Activated naive CD4-positive, alpha-beta T cell treated with anti-CD3 and anti-CD28 coated beads, Interleukin-2, amount 50 U/mL, for 16 hours (primary cell): ENCODE measurements around the gene DUS3L.

ENCODE experiments used
- DNase-seq: peaks from one replicate; pipeline ENCODE4 v3.0.0-alpha.2; 2020

DUS3L gene

DNA sequence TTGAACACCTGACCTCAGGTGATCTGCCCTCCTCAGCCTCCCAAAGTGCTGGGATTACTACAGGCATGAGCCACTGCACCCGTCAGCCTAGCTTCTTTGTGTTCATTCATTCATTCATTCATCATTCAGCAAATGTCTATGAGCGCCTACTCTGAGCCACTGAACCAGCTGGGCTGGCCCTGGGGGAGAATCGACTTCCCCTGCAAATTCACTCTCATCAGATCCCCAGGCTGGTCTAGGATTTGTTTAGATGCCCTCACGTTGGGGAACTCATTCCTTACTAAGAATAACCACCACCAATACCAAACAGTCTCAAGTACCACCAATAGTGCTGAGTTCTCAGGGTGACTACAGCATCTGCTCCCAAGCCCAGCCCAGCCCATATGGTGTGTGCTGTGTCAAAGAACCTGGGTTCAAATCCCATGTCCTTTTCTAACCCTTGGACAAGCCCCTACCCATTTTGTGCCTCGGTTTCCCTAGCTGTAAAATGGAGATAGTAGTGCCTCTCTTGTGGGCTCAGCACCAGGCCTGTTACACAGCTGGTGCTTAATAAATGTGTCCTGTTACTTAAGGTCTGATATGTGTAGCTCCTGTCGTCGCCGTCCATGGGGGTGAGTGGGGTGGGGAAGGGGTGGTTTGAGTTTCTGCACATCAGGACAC lies 30.7 kb upstream of the DUS3L start:
- DNase-seq = no peak

DNA sequence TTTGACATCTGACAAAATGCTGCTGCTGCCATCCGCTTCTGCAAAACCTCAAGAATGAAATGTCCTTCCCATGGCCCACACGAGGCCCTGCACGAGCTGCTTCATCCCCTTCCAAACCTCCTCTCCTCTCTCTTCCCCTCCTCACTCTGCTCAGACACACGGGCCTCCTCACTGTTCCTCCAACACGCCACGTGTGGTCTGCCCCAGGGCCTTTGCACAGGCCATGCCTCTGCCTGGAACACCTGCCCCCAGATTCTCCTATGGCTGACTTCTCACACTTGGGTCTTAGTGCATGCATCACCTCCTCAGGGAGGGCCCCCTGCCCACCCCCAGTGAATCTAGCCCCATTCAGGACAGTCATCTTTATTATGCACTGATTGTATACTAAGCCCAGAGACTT lies 29.8 kb upstream of the DUS3L start:
- DNase-seq = no peak

DNA sequence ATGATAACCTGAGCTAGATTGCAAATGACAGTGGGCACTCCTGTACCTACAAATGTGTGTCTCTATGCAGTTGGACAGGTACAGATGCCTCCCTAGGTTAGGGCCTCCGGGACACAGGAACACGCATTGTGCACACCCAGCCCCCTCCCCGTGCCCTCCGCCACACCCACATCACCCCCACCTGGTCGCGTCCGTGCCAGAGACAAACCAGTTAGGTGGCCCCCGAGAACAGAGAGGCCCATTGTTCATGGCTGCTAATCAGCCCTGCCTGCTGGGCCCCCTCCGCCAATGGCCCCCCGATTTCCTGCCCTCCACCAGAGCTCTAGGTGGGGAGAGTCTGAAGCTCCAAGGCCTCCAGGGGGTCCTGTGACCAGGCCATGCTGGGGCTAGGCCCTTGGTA lies 27.6 kb upstream of the DUS3L start:
- no peak for DNase-seq

DNA sequence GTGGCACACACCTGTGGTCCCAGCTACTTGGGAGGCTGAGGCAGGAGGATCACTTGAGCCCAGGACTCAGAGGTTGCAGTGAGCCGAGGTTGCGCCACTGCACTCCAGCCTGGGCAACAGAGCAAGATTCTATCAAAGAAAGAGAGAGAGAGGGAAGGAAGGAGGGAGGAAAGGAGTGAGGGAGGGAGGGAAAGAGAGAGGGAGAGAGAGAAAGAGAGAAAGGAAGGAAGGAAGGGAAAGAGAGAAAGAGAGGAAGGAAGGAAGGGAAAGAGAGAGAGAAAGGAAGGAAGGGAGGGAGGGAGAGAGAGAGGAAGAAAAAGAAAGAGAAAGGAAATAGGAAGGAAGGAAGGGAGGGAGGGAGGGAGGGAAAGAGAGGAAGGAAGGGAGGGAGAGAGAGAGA lies 26.3 kb upstream of the DUS3L start:
- no peak for DNase-seq

DNA sequence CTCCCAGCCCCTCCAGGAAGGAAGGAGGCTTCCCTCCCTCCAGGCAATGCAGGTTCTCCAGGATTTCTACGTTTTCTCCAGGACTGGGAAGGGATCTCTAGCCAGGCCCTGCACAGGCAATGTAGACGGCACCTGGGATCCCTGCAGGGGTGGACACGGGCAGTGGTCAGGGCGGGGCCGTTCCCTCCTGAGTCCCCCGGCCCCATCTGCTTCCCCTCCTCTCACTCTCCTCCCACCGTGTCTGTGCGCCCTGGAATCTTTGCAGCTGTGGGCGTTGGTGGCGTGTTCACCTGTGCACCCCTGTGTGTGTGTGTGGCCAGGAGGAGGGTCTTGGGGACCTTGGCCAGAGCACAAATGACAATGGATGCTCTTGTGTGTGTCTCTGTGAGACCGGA lies 23.9 kb upstream of the DUS3L start:
- no peak for DNase-seq

DNA sequence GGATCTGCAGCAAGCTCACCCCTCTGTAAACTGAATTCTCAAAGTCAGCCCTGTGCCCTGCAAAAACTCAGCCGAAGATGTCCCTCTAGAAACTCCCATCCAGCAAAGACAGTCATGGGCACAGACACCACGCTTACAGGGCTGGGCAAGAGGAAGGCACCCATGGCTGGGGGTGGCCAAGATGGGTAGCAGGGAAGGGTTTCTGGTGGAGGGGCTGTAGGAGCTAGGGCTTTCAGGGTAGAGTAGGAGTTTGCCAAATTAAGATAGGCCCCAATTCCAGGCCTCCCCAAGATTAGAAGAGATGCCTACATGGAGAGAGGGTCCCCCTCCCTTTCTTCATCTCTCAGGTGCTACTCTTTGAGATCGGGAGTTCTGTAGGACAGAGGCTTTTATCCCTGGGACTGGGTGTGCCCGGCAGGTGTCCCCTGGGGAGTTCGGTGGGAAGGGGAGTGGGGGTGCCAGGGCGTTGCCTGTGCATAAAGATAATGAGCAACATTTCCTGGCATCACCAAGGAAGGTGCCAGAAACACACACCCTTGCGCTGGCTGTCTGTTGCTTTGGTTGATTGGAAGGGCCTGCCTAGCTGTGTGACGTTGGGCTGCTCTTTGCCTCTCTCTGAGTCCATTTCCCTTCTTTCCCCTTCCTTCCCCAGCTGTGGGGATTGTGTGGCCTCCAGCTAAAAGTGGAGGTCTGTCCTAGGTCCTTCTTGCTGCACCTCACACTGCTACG lies 23.3 kb upstream of the DUS3L start:
- DNase-seq = no peak

DNA sequence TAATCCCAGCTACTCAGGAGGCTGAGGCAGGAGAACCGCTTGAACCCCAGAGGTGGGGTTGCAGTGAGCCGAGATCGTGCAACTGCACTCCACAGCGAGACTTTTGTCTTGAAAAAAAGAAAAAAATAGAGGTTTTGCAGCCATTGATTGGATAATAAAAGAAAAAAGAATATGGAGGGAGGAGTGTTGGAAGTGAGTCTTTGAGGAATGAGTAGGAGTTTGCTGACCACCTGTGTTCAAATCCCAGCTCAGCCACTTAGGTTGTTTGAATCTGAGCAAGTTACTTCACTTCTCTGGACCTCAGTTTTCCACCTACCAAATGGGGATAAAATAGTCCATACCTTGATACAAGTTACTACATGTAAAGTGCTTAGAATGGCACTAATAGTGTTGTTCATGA lies 20.2 kb upstream of the DUS3L start:
- DNase-seq = no peak

DNA sequence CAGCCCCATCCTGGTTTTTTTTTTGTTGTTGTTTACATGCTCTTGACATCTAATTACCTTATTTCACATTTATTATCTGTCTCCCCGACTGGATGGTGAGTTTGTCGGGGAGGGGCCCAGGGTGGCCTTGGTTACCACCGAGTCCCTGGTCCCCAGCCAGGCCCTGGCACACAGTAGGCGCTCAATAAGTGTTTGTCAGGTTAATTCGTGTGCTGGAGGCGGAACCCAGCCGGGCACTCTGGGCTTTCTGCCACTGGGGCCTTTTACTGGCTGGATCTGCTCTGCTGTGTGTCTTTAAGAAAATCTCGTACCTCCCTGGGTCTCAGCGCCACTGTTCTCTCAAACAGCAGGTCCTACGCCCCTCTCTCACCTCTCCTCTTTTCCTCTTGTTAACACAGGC lies 18.5 kb upstream of the DUS3L start:
- DNase-seq = no peak

DNA sequence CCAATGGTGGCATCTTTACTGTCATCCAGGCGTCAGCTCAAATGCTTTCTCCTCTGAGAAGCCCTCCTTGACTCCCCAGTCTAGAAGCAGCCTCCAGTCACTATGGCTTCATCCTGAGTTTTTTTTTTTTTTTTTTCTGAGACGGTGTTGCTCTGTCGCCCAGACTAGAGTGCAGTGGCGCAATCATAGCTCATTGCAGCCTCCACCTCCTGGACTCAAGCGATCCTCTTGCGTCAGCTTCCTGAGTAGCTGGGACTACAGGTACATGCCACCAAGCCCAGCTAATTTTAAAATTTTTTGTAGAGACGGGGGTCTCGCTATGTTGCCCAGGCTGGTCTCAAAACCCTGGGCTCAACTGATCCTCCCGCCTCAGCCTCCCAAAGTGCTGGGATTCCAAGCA lies 18.1 kb upstream of the DUS3L start:
- DNase-seq = no peak

DNA sequence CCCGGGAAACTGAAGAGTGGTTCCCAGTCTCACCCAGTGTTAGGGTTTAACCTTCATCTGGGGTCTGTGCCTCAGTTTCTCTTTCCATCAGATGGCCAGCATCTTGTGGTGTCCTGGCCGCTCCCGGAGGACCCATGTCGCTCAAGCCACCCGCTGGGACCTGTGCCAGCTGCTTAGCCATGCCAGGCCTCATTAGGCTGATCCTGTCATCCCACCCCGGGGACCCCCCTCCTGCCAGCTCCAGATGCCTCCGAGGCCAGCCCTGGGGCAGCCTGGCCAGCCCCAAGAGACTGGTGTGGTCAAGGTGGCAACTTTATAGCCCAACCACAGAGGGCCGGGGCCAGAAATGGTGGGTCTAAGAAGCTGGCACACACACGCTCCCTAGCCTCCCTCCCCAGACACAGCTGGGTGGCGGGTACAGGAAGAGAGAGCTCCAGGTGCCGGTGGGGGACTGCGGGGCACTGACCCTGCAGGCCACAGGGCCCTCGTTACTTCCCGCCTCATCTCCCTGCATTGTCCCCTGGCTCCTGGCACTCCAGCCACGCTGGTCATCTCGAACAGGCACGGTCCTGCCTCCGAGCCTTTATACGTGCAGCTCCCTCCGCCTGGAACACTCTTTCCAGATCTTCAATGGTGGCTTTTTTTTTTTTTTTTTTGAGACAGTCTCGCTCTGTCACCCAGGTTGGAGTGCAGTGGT lies 17.3 kb upstream of the DUS3L start:
- no peak for DNase-seq

DNA sequence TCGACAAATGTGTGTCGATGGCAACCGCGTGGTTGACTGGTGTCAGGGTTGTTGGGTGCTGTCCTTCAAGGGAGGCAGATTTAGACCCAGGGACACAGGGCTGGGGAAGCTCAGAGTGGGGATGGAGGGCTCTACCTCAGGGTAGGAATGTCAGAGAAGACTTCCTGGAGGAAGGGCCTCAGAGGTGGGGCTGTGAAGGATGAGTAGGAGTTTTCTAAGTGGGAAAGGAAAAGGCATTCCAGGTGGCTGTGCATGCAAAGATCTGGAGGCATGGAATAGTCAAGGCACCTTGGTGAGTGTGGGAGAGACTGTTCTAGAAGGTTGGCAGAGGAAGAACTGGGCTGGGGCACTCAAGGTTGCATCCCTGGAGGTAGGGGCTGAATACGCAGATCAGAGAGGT lies 15.9 kb upstream of the DUS3L start:
- no peak for DNase-seq

DNA sequence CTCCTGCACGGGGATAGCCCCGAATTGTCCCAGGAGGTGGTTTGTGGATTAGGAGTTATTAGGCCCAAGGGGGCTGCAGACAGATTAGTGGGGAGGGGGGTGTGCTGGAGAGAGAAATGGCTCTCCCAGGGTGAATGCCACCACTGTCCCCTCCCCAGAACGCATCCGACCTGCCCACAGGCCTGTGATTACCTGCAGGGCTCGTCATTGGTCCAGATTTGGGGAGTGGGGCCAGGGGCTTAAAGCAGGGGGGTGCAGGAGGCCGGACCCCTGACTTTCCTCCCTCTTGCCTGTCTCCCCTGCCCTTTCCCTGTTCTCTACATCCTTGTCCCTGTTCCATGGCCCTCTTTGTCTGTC lies 15.1 kb upstream of the DUS3L start:
- no peak for DNase-seq

DNA sequence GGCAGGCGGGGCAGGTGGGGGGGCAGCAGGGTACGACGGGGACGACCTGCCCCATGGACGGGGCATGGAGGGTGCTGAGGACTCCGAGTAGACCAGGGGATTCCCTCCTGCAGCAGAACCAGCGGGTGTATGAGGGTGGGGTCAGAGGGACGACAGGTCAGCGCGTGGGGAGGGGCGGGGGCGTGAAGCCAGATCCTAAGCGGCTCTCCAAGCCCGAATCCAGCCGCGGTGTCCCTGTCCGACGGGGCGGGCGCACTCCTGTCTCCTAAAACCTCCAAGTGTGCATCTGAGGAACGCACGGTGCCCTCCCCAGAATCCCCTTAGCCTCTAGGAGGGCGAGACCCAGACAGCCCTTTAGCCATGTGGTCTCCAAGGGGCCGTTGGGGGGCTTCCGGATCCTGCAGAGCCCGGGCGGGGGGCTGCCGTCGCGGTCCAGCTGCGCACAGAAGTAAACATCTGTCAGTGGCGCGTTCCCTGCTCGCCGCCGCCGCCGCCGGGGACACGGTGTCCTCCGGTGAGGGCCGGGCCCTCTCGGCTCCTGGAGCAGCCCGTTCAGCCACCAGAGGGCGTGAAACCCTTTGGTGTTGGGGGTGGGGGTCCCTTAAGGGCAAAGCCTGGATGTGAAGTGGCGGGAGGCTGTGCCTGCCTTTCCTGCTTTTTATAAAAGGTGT lies 14.6 kb upstream of the DUS3L start:
- DNase-seq = peak; percentile 72

DNA sequence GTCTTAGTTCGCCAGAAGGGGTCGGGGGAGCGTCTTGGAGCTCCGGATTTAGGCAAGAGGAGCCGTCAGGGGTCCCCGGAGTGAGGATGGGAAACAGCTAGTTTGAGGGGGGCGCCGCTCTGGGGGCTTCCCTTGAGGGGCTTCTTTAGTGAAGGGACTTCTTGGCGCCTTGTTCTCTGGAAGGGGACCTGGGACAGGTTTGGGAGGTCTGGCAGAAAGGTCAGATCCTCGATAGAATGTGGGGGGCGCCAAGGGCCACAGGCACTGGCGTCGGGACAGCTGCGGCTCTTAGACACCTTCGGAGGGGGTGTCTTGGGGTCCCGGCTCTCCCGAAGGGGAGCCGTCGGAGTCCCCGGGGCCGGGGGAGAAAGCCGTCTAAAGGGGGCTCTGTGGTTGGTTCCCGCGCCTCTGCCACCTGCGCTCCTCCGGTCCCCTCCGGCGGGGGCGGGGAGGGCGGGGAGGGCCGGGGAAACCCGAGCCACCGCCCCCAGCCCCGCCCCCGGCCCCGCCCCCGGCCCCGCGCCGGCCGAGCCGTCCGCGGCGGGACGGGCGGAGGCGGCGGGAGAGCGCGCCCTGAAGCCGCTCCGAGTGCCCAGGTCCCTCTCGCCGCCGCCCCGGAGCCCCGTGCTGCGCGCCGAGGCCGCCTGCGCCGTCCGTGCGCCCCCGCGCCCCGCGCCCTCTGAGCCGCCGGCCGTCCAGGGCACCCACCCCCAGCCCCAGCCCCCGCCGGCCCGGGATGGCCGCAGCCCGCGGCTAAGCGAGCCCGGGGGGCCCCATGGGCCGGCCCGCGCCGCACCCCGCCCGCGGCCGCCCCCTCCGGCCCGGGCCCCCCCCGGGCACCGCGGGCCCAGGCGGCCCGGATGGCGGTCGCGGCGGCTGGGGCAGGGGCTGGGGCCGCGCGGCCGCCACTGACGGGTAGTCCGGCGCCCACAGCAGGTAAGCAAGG lies 13.8 kb upstream of the DUS3L start, which contains the start of gene NRTN:
NRTN (plus strand) TSS at position 552 of the 946 bp plus-strand sequence. CDS start 19,099 bp downstream, outside the sequence.
- peak; percentile 61 for DNase-seq

DNA sequence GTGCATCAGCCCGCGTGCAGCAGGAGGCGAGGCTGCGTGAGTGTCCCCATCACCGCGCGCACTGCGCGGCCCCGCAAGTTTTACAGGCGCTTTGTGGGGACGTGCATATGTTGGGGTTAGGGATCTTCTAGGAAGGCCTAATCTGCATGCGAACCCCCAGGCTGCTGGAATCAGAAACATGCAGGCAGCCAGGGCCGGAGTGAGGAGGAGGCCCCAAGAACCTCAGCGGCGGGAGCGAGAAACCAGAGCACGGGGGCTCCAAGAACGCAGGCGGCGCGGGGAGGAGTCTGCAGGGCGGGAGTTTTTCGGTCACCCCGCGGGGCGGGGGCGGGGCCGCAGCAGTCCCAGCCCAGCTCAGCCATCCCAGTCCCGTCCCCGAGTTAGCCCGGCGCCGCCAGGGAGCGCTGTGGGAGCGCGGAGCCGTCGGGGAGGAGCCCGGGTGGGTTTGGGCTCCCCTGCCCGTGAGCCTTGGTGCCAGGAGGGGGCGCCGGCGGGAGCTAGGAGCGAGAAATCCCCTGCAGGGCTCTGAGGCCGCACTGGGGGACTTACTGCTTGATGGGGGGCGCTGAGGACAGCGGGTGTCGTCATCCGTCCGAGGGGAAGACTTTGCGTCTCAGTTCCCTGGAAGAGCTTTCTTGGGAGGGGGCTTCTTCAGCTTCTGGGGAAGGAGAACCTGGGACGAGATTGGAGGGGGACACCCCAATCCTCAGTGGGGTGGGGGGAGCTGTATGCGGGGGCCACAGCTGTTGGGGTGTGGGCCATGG lies 13.0 kb upstream of the DUS3L start:
- DNase-seq = peak; percentile 94

DNA sequence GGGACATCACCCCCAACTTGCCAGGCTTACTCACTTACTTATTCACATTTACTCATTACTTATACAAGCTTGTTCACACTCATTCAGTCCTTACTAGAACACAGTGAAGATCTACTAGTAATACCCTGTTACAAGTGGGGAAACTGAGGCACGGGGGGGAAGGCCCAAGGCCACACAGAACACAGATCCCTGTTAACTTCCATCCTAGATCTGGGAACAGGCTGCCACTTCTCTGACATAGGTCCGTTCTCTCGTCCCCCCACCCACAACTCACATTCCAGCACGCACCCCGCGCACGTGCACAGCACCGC lies 12.4 kb upstream of the DUS3L start:
- DNase-seq = no peak

DNA sequence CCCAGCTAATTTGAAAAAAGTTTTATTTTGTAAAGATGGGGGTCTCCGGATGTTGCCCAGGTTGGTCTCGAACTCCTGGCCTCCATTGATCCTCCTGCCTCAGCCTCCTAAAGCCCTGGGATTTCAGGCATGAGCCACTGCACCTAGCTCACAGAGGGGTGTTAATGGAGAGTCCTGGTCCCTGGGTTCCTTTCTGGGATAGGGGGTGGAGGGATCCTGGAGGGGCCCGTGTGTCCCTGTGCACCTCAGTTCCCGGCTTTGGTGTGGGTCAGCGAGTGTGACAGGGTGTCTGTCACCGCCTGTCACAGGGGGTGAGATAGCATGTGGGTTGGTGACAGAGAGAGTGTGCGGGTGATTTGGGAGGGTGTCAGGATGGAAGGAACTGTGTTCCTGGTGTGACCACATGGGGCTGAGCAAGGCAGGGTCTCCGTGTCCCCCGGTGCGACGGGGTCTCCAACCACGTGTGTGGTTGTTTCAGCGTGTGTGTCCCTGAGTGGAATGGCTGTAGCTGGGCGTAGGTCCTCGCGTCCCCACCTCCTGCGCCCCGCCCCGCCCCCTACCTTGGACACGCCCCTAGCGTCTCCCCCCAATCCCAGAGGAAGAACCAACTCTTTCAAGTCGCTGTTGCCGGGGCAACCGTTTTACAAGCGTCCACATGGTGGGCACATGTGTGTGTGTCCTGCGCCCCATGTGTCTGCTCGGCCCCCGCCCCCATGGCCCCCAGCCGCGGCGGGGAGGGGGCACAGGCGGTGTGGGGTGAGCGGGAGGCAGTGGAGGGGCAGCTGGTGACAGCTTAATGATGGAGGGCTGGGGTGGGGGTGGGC lies 11.0 kb upstream of the DUS3L start:
- no peak for DNase-seq

DNA sequence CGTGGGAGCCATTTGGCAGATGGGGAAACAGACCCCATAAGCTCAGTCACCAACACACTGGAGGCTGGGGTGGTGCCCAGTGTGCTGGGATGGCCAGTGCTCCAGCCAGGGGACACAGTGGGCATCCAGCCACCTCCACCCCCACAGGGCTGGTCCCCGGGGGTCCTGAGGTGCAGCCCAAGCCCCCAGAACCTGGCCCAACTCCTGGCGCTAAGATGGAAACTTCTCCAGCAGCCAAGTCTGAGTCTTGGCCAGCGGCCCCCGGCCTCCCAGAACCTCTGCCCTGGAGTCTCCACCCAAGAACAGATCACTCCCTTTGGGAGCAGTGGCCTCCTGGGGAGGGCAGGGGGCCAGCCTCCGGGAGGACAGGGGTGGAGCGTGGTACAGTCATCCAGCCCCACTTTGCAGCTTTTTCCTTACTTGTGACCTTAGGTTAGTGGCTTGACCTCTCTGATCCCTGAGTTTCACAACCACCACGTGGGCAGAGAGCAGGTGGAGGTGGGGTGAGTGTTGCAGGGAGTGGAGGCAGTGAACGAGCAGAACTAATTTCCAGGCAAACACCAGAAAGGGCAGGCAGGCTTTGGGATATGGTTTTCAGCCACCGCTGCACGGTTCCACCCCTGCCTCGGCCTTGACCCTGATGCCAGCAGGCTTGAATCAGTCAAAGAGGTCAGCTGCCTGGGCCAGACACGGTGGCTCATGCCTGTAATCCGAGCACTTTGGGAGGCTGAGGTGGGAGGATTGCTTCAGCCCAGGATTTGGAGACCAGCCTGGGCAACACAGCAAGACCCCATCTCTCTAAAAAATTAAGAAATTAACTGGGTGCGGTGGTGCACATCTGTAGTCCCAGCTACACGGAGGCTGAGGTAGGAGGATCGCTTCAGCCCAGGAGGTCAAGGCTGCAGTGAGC lies 9.7 kb upstream of the DUS3L start:
- no peak for DNase-seq
